SK-N-SH treated with all-trans-retinoic acid at 6 μM for 48 hours (cell line): ENCODE measurements around the gene OR1A1.

Experiments used
- ATAC-seq: fragments of 200-7000 bp; cut with Tn5 transposase; 3 replicates; pipeline ENCODE4 v1.9.1; 2020; ENCODE audit warnings: mild to moderate bottlenecking, moderate library complexity
- ARNTL ChIP-seq: fragments of 450-650 bp; formaldehyde crosslinking; IDR thresholded peaks from 2 replicates; pipeline ENCODE4 v1.5.0; 2020; ENCODE audit warnings: low read depth, mild to moderate bottlenecking, moderate library complexity, borderline replicate concordance
- BACH2 ChIP-seq: fragments of 250-450 bp; sonication (Bioruptor Pico); IDR thresholded peaks from 2 replicates; pipeline ENCODE4 v1.9.0; 2021; ENCODE audit warnings: mild to moderate bottlenecking, borderline replicate concordance
- CREB5 ChIP-seq: fragments of 250-450 bp; sonication (Bioruptor Pico); IDR thresholded peaks from 2 replicates; pipeline ENCODE4 v1.5.1; 2020; ENCODE audit warnings: low read depth, mild to moderate bottlenecking, moderate library complexity
- CSDC2 ChIP-seq: fragments of 250-450 bp; sonication (Bioruptor Pico); IDR thresholded peaks from 2 replicates; pipeline ENCODE4 v1.5.0; 2020; ENCODE audit warnings: mild to moderate bottlenecking, moderate library complexity
- CSRNP3 ChIP-seq: fragments of 250-450 bp; sonication (Bioruptor Pico); IDR thresholded peaks from 2 replicates; pipeline ENCODE4 v1.5.1; 2021; ENCODE audit warnings: mild to moderate bottlenecking, moderate library complexity
- ESRRG ChIP-seq: fragments of 250-450 bp; sonication (Bioruptor Pico); IDR thresholded peaks from 2 replicates; pipeline ENCODE4 v1.6.1; 2021; ENCODE audit warnings: mild to moderate bottlenecking
- ISL1 ChIP-seq: fragments of 250-450 bp; sonication (Bioruptor Pico); IDR thresholded peaks from 2 replicates; pipeline ENCODE4 v2.1.2; 2022; ENCODE audit warnings: mild to moderate bottlenecking, moderate library complexity
- OSR1 ChIP-seq: fragments of 250-450 bp; sonication (Bioruptor Pico); IDR thresholded peaks from 2 replicates; pipeline ENCODE4 v1.8.0; 2022; ENCODE audit warnings: moderate library complexity, mild to moderate bottlenecking, inconsistent platforms
- PATZ1 ChIP-seq: fragments of 250-450 bp; sonication (Bioruptor Pico); IDR thresholded peaks from 2 replicates; pipeline ENCODE4 v1.8.0; 2020; ENCODE audit warnings: mild to moderate bottlenecking, moderate library complexity, borderline replicate concordance
- POU6F1 ChIP-seq: fragments of 250-450 bp; sonication (Bioruptor Pico); IDR thresholded peaks from 2 replicates; pipeline ENCODE4 v1.8.0; 2021; ENCODE audit warnings: low read depth, mild to moderate bottlenecking, moderate library complexity, borderline replicate concordance
- PPARA ChIP-seq: fragments of 250-450 bp; sonication (Bioruptor Pico); IDR thresholded peaks from 2 replicates; pipeline ENCODE4 v1.5.0; 2020; ENCODE audit warnings: mild to moderate bottlenecking, borderline replicate concordance
- RARB ChIP-seq: fragments of 250-450 bp; sonication (Bioruptor Pico); IDR thresholded peaks from 2 replicates; pipeline ENCODE4 v1.8.0; 2021; ENCODE audit warnings: mild to moderate bottlenecking, moderate library complexity
- SNAI2 ChIP-seq: fragments of 250-450 bp; sonication (Bioruptor Pico); IDR thresholded peaks from 2 replicates; pipeline ENCODE4 v1.5.0; 2020; ENCODE audit warnings: mild to moderate bottlenecking, moderate library complexity
- TCF4 ChIP-seq: fragments of 250-450 bp; sonication (Bioruptor Pico); IDR thresholded peaks from 2 replicates; pipeline ENCODE4 v1.8.0; 2021; ENCODE audit warnings: mild to moderate bottlenecking, moderate library complexity, borderline replicate concordance
- TOX ChIP-seq: fragments of 250-450 bp; sonication (Bioruptor Pico); IDR thresholded peaks from 2 replicates; pipeline ENCODE4 v1.8.0; 2021; ENCODE audit warnings: mild to moderate bottlenecking, moderate library complexity, borderline replicate concordance
- TSHZ2 ChIP-seq: fragments of 250-450 bp; sonication (Bioruptor Pico); IDR thresholded peaks from 2 replicates; pipeline ENCODE4 v1.5.0; 2020; ENCODE audit warnings: mild to moderate bottlenecking, moderate library complexity
- ZC3H10 ChIP-seq: fragments of 250-450 bp; sonication (Bioruptor Pico); IDR thresholded peaks from 2 replicates; pipeline ENCODE4 v1.5.1; 2021; ENCODE audit warnings: mild to moderate bottlenecking, moderate library complexity
- ZFP3 ChIP-seq: fragments of 250-450 bp; sonication (Bioruptor Pico); IDR thresholded peaks from 2 replicates; pipeline ENCODE4 v1.5.0; 2020; ENCODE audit warnings: mild to moderate bottlenecking, moderate library complexity
- ZNF565 ChIP-seq: fragments of 450-650 bp; formaldehyde crosslinking; conservative IDR thresholded peaks from 2 replicates; pipeline ENCODE4 v1.5.0; 2020; ENCODE audit warnings: low read depth, mild to moderate bottlenecking, moderate library complexity
- ZNF70 ChIP-seq: fragments of 450-650 bp; formaldehyde crosslinking; IDR thresholded peaks from 2 replicates; pipeline ENCODE4 v1.5.0; 2020; ENCODE audit warnings: mild to moderate bottlenecking, moderate library complexity
- ZNF8 ChIP-seq: fragments of 450-650 bp; formaldehyde crosslinking; IDR thresholded peaks from 2 replicates; pipeline ENCODE4 v1.5.0; 2020; ENCODE audit warnings: mild to moderate bottlenecking, moderate library complexity

OR1A1 gene

GRCh38 chr17:3189961-3190360 is 17.5 kb upstream of the OR1A1 start (continued):
- TF ChIP-seq PATZ1, result no peak
- no peak for TF ChIP-seq BACH2 (CRISPR knock-in tag)
- no peak for TF ChIP-seq PPARA (CRISPR knock-in tag)
- no peak for TF ChIP-seq RARB
- no peak for TF ChIP-seq ARNTL (CRISPR knock-in tag)
- TF ChIP-seq TCF4 (CRISPR knock-in tag), result no peak
- TF ChIP-seq TOX (CRISPR knock-in tag), result no peak

- ATAC-seq, result no peak
- TF ChIP-seq POU6F1, result no peak
- TF ChIP-seq CREB5, result no peak
- TF ChIP-seq RARB, result no peak
- TF ChIP-seq CSRNP3 (CRISPR knock-in tag), result no peak
- TF ChIP-seq PPARA (CRISPR knock-in tag), result no peak
- no peak for TF ChIP-seq TOX (CRISPR knock-in tag)
- no peak for TF ChIP-seq PATZ1
Observed at GRCh38 chr17:3197219-3197618, 10.2 kb upstream of the OR1A1 start, which contains the start of gene OR1A2. TSS of gene OR1A2 (plus strand) at chr17:3197519. CDS start at chr17:3197519, 0 bp downstream.

GRCh38 chr17:3208484-3208883 is 1.0 kb downstream of the OR1A1 start:
- no peak for ATAC-seq
- TF ChIP-seq ZNF8 (no peak), ESRRG (no peak), OSR1 (no peak), CSDC2 (CRISPR knock-in tag) (no peak), ARNTL (CRISPR knock-in tag) (no peak), TSHZ2 (CRISPR knock-in tag) (no peak), POU6F1 (no peak), TCF4 (CRISPR knock-in tag) (no peak), CREB5 (no peak), ZFP3 (CRISPR knock-in tag) (no peak), ZNF70 (CRISPR knock-in tag) (no peak), SNAI2 (CRISPR knock-in tag) (no peak), RARB (no peak), PATZ1 (no peak), ZC3H10 (CRISPR knock-in tag) (no peak), BACH2 (CRISPR knock-in tag) (no peak), ISL1 (CRISPR knock-in tag) (no peak), TOX (CRISPR knock-in tag) (no peak), ZNF565 (CRISPR knock-in tag) (no peak)
